ENCODE results near the gene SP7.

Gene SP7

DNA sequence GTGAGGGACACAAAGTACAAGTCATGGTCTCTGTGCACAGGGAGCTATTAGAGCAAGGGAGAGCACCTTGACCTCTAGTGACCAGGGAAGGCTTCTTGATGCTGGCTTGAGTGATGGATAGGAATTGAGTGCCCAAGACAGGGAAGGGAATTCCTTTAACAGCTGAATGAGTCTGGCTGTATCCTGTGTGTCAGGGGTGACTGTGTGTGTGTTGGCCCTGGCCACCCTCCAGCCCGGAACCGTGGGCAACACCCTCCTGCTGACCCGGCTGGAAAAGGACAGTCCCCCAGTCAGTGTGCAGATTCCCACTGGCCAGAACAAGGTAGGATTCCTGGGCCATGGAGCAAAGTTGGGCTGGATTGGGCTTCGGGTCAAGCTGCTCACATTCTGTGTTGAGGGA is 46.3 kb downstream of the SP7 start:
- no peak overlapping the region for H3K4me3 ChIP-seq (ENCODE audit: low read length)
- H3K36me3 ChIP-seq (ENCODE audit: insufficient read depth, low read depth, low read length): peaks cover 80% of the 10 kb centered on the region
- H3K9ac ChIP-seq (ENCODE audit: low read depth, low read length): no peak overlapping the region
- H3K27me3 ChIP-seq (ENCODE audit: insufficient read depth, low read length): no peaks in the 10 kb centered on the region
- H3K27ac ChIP-seq (ENCODE audit: low read length): no peak overlapping the region
- H3K9me3 ChIP-seq (ENCODE audit: insufficient read depth, low read depth, low read length): no peaks in the 10 kb centered on the region
- H3K4me1 ChIP-seq (ENCODE audit: insufficient read depth, low read length): no peaks in the 10 kb centered on the region; the same call in 1 of the 2 replicates

DNA sequence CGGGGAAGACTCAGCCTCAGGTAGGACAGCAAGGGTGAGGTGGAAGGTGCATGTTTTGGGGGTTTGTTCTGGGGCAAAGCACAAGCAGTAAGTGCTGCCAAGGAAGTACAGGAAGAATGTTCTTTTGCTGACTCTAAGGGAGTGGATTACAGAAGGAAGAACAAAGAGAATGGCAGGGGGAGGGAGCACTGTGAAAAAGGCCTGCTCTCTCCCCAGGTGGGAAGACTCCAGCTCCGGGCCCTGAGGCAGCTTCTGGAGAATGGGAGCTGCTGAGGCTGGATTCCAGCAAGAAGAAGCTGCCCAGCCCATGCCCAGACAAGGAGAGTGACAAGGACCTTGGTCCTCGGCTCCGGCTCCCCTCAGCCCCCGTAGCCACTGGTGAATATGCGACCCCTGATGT is 47.8 kb downstream of the SP7 start:
- H3K27ac ChIP-seq (ENCODE audit: low read length): no peak overlapping the region
- no peak overlapping the region for H3K4me3 ChIP-seq (ENCODE audit: low read length)
- H3K27me3 ChIP-seq (ENCODE audit: insufficient read depth, low read length): no peaks in the 10 kb centered on the region
- no peak overlapping the region for H3K9ac ChIP-seq (ENCODE audit: low read depth, low read length)
- no peaks in the 10 kb centered on the region for H3K4me1 ChIP-seq (ENCODE audit: insufficient read depth, low read length)
- peaks cover 85% of the 10 kb centered on the region for H3K36me3 ChIP-seq (ENCODE audit: insufficient read depth, low read depth, low read length)
- H3K9me3 ChIP-seq (ENCODE audit: insufficient read depth, low read depth, low read length): no peaks in the 10 kb centered on the region

DNA sequence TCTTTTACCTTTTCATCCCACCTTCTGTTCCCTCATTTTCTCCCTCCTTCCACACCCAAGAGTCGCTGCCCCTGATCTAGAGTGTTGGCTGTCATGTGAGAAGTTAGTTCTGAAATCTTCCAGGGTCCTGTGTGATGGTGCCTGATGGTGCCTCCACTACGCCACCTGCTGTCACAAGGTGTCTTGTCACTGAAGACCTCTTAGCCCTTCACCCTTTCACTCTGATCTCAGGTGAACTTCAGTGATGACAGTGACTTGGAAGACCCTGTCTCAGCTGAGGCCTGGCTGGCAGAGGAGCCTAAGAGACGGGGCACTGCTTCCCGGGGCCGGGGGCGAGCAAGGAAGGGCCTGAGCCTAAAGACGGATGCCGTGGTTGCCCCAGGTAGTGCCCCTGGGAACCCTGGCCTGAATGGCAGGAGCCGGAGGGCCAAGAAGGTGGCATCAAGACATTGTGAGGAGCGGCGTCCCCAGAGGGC is 48.4 kb downstream of the SP7 start:
- Histone ChIP-seq H3K27ac (ENCODE audit: low read length) (no peak overlapping the region), H3K36me3 (ENCODE audit: insufficient read depth, low read depth, low read length) (peaks cover 85% of the 10 kb centered on the region)

DNA sequence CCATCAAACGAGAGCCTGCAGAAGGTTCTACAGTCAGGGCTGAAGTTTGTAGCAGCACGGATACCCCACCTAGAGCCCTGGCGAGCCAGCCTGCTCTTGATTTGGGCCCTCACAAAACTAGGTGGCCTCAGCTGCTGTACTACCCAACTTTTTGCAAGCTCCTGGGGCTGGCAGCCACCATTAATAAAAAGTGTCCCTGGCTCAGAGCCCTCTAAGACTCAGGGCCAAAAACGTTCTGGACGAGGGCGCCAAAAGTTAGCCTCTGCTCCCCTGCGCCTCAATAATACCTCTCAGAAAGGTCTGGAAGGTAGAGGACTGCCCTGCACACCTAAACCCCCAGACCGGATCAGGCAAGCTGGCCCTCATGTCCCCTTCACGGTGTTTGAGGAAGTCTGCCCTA is 49.7 kb downstream of the SP7 start:
- Histone ChIP-seq H3K9me3 (ENCODE audit: insufficient read depth, low read depth, low read length) (no peaks in the 10 kb centered on the region), H3K4me1 (ENCODE audit: insufficient read depth, low read length) (no peaks in the 10 kb centered on the region), H3K27ac (ENCODE audit: low read length) (no peak overlapping the region), H3K36me3 (ENCODE audit: insufficient read depth, low read depth, low read length) (peaks cover 85% of the 10 kb centered on the region), H3K4me3 (ENCODE audit: low read length) (no peak overlapping the region), H3K27me3 (ENCODE audit: insufficient read depth, low read length) (no peaks in the 10 kb centered on the region), H3K9ac (ENCODE audit: low read depth, low read length) (no peak overlapping the region)

More for the DNA sequence above, 48.4 kb downstream of the SP7 start:
- Histone ChIP-seq H3K9me3 (ENCODE audit: insufficient read depth, low read depth, low read length) (no peaks in the 10 kb centered on the region), H3K4me3 (ENCODE audit: low read length) (no peak overlapping the region), H3K9ac (ENCODE audit: low read depth, low read length) (no peak overlapping the region), H3K27me3 (ENCODE audit: insufficient read depth, low read length) (no peaks in the 10 kb centered on the region), H3K4me1 (ENCODE audit: insufficient read depth, low read length) (no peaks in the 10 kb centered on the region)

DNA sequence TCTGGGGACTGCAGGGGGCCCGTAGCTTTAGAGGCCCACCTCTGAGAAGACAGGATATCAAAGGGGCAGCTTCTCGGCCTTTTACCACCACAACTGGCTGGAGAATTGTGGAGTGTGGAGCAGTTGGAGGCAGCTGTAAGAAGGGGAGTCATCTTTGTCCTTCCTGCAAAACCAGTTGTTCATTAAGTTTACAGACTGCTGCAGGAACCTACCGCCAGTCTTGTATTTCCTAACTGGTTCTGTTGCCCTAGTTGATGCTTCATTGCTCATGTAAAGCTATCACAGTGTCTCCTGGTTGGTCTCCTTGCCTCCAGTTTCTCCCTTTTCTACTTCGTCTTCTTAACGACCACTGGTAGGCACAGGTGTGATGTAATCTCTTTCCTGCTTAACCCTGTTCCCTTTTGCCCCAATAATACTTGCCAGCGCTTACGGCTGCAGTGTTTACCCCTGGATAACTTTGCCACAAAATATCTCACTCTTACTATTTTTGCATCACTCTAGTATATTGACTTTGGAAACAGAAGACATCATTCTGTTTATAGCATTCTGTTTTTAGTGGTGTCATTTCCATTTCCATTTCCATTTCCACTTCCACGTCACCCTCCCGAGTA is 56.2 kb downstream of the SP7 start:
- H3K36me3 ChIP-seq (ENCODE audit: insufficient read depth, low read depth, low read length): peaks cover 87% of the 10 kb centered on the region

DNA sequence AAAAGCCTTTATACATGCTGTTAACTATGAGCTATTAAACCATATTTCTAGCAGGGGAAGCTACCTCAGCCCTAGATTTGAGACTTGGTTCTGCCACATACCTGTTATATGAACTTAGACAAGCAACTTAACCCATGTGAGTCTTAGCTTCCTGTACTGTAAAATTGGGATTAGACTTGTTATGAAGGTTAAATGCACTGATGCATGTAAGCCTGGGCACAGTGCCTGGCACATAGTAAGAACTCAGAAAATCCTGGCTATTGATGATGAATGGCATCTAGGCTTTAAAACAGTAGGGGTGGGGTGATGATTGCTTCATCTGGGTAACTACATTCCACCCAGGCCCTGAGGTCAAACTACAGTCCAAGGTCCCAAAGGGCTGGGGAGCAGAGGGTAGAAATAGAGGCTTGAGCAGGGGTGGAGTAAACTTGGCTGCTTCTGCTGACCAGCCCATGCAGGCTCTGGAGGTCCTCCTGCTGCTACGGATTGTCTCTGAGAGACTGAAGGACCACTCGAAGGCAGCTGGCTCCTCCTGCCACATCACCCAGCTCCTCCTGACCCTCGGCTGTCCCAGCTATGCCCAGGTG is 56.8 kb downstream of the SP7 start:
- Histone ChIP-seq H3K36me3 (ENCODE audit: insufficient read depth, low read depth, low read length) (peaks cover 89% of the 10 kb centered on the region), H3K9me3 (ENCODE audit: insufficient read depth, low read depth, low read length) (no peaks in the 10 kb centered on the region), H3K4me1 (ENCODE audit: insufficient read depth, low read length) (no peaks in the 10 kb centered on the region), H3K27ac (ENCODE audit: low read length) (no peak overlapping the region), H3K4me3 (ENCODE audit: low read length) (no peak overlapping the region), H3K27me3 (ENCODE audit: insufficient read depth, low read length) (no peaks in the 10 kb centered on the region), H3K9ac (ENCODE audit: low read depth, low read length) (no peak overlapping the region)

More for the DNA sequence above, 56.2 kb downstream of the SP7 start:
- H3K9ac ChIP-seq (ENCODE audit: low read depth, low read length): no peak overlapping the region
- H3K27ac ChIP-seq (ENCODE audit: low read length): no peak overlapping the region
- no peaks in the 10 kb centered on the region for H3K27me3 ChIP-seq (ENCODE audit: insufficient read depth, low read length)
- H3K9me3 ChIP-seq (ENCODE audit: insufficient read depth, low read depth, low read length): no peaks in the 10 kb centered on the region
- H3K4me3 ChIP-seq (ENCODE audit: low read length): no peak overlapping the region
- no peaks in the 10 kb centered on the region for H3K4me1 ChIP-seq (ENCODE audit: insufficient read depth, low read length)

DNA sequence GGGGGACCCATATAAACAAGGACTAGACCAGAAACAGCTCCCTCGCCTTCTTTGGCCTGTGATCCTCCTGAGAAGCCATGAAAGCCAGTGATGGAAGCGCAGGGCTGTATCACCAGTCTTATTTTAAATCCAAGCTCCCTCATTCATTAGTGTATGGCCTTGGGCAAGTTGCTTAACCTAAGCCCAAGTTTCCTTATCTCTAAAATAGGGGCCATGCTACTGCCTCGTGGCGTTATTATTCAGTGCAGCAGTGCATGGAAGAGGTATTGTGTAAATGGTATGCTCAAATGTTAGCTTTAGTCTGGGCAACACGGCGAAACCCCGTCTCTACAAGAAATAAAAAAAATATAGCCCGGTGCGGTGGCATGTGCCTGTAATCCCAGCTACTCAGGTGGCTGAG is 58.2 kb downstream of the SP7 start:
- Histone ChIP-seq H3K4me1 (ENCODE audit: insufficient read depth, low read length) (no peaks in the 10 kb centered on the region), H3K27ac (ENCODE audit: low read length) (no peak overlapping the region), H3K36me3 (ENCODE audit: insufficient read depth, low read depth, low read length) (peaks cover 81% of the 10 kb centered on the region), H3K27me3 (ENCODE audit: insufficient read depth, low read length) (no peaks in the 10 kb centered on the region), H3K4me3 (ENCODE audit: low read length) (no peak overlapping the region), H3K9me3 (ENCODE audit: insufficient read depth, low read depth, low read length) (no peaks in the 10 kb centered on the region), H3K9ac (ENCODE audit: low read depth, low read length) (no peak overlapping the region)

All from iPS-20b (cell line).